HepG2 (cell line): ENCODE data around the gene P2RY6. TPM values are rescaled to one million over a fixed set of nuclear protein-coding genes. Genes with fewer than 3 reads are reported as not detected.

Source experiments
- ATAC-seq: fragments of 200-7000 bp; cut with Tn5 transposase; 3 replicates; pipeline ENCODE4 v1.9.1; 2020; ENCODE audit warnings: mild to moderate bottlenecking, moderate library complexity
- BruUV-seq: library from RNA; stranded (reverse); fragments of 400-500 nt; replicated peaks from 2 replicates; lab custom pipeline; 2021; lab: Mats Ljungman, UMichigan
- CTCF ChIA-PET: fragments of 300-600 bp; formaldehyde crosslinking; extraction: SDS; loops from one replicate; lab custom pipeline; 2021; ENCODE audit warnings: low total read pairs, inconsistent platforms, low intra/inter-chr PET ratio; lab: Yijun Ruan, JAX
- POLR2A ChIA-PET: fragments of 350-600 bp; sonication (Branson Sonifier 250); formaldehyde crosslinking; loops from one replicate; lab custom pipeline; 2020; ENCODE audit warnings: antibody characterized with exemption, inconsistent platforms; lab: Yijun Ruan, JAX
- DNase-seq: peaks from one replicate; pipeline ENCODE4 v3.0.0-alpha.2; 2015; ENCODE audit warnings: low spot score
- FAIRE-seq: peaks from 3 replicates; lab custom pipeline; 2011; peaks lifted over from hg19 to GRCh38; lab: Jason Lieb, UNC
- H2AFZ ChIP-seq: one replicate; pipeline ENCODE4 v1.6.1; 2011; ENCODE audit warnings: low read length, inconsistent platforms
- H3K27ac ChIP-seq: fragments of 300-600 bp; 3 replicates; pipeline ENCODE4 v1.8.0; 2011; ENCODE audit warnings: mixed run types, mild to moderate bottlenecking, mixed read lengths, low read length, inconsistent platforms; ENCODE audit not compliant: insufficient read depth; ENCODE audit errors: extremely low read length
- H3K27me3 ChIP-seq, 2 experiments: fragments of 200-600 bp in 1 of 2; 2 replicates in 1 of 2; 3 replicates in 1 of 2; pipeline versions ENCODE4 v1.6.0 to v1.8.0; 2011; ENCODE audit warnings: low read length in 2 of 2, mild to moderate bottlenecking in 2 of 2, moderate library complexity in 2 of 2, inconsistent platforms in 1 of 2; ENCODE audit not compliant: insufficient read depth in 2 of 2, control insufficient read depth in 1 of 2
- H3K36me3 ChIP-seq, 2 experiments: fragments of 200-600 bp in 1 of 2; replicated peaks in 1 of 2; 2 replicates in 1 of 2; 3 replicates in 1 of 2; pipeline versions ENCODE4 v1.5.1 to v1.8.0; 2011; ENCODE audit warnings: low read length in 2 of 2, inconsistent platforms in 1 of 2; ENCODE audit not compliant: insufficient read depth in 2 of 2, control insufficient read depth in 1 of 2
- H3K4me1 ChIP-seq: 2 replicates; pipeline ENCODE4 v1.5.1; 2012; ENCODE audit warnings: low read length, inconsistent platforms; ENCODE audit not compliant: insufficient read depth
- H3K4me2 ChIP-seq: 2 replicates; pipeline ENCODE4 v1.6.0; 2011; ENCODE audit warnings: low read depth, low read length, inconsistent platforms
- H3K4me3 ChIP-seq, 3 experiments: fragments of 200-600 bp in 1 of 3; sonication (generic), shearing (Covaris generic) in 1 of 3; replicated peaks in 1 of 3; 2 replicates each; pipeline ENCODE4 v1.5.1; 2011 to 2016; ENCODE audit warnings: low read length in 3 of 3, inconsistent platforms in 2 of 3, low read depth in 2 of 3, mild to moderate bottlenecking in 2 of 3, control low read depth in 1 of 3, mixed read lengths in 1 of 3; ENCODE audit not compliant: insufficient read depth in 1 of 3
- H3K79me2 ChIP-seq: one replicate; pipeline ENCODE4 v1.6.1; 2011; ENCODE audit warnings: low read length, inconsistent platforms; ENCODE audit not compliant: insufficient read depth
- H3K9ac ChIP-seq: 2 replicates; pipeline ENCODE4 v1.6.0; 2011; ENCODE audit warnings: mild to moderate bottlenecking, low read depth, low read length, inconsistent platforms; ENCODE audit not compliant: insufficient read depth
- H3K9me3 ChIP-seq: 2 replicates; pipeline ENCODE4 v1.5.1; 2012; ENCODE audit warnings: mild to moderate bottlenecking, low read length
- H4K20me1 ChIP-seq: 2 replicates; pipeline ENCODE4 v1.6.0; 2011; ENCODE audit warnings: inconsistent platforms, mild to moderate bottlenecking, low read length, moderate library complexity; ENCODE audit not compliant: insufficient read depth
- SOX5 ChIP-seq: IDR thresholded peaks from 2 replicates; pipeline ENCODE4 v1.6.1; 2016; ENCODE audit warnings: borderline replicate concordance
- TBX2 ChIP-seq: sonication (generic); formaldehyde crosslinking; IDR thresholded peaks from 2 replicates; pipeline ENCODE4 v1.5.0; 2020; ENCODE audit warnings: missing genetic modification reagents, mild to moderate bottlenecking, borderline replicate concordance
- ZNF263 ChIP-seq: sonication (generic); formaldehyde crosslinking; IDR thresholded peaks from 2 replicates; pipeline ENCODE4 v1.4.0; 2020; ENCODE audit warnings: missing genetic modification reagents
- ZNF629 ChIP-seq: sonication (generic); formaldehyde crosslinking; conservative IDR thresholded peaks from 2 replicates; pipeline ENCODE4 v1.5.0; 2020; ENCODE audit warnings: missing genetic modification reagents
- ZNF747 ChIP-seq: sonication (generic); formaldehyde crosslinking; IDR thresholded peaks from 2 replicates; pipeline ENCODE4 v1.8.1; 2023; ENCODE audit warnings: missing genetic modification reagents, mild to moderate bottlenecking, borderline replicate concordance
- ZNF772 ChIP-seq: sonication (generic); formaldehyde crosslinking; IDR thresholded peaks from 2 replicates; pipeline ENCODE4 v1.5.0; 2020; ENCODE audit warnings: mild to moderate bottlenecking, missing genetic modification reagents
- ZNF773 ChIP-seq: sonication (generic); formaldehyde crosslinking; IDR thresholded peaks from 2 replicates; pipeline ENCODE4 v1.4.0; 2020; ENCODE audit warnings: missing genetic modification reagents, borderline replicate concordance
- WGBS: methylation state at CpG from one replicate; pipeline ENCODE4 v1.1.6; 2017; ENCODE audit warnings: low lambda C conversion rate; 5-methylcytosine and 5-hydroxymethylcytosine counted together
- in situ Hi-C: cut with HindIII; loops from 2 replicates; pipeline ENCODE4 v1.10.0; 2017; ENCODE audit warnings: low pct_unique_long_range_greater_than_20kb; ENCODE audit not compliant: extremely low pct_ligation_motif_present
- intact Hi-C: fragments of 100-400 bp; cut with micrococcal nuclease; formaldehyde crosslinking; loops from one replicate; pipeline ENCODE4 v1.10.0; 2022; ENCODE audit not compliant: unreplicated experiment
- polyA plus RNA-seq, 8 experiments: library from polyadenylated mRNA; depleted of rRNA in 3 of 8; stranded (reverse) in 7 of 8; unstranded in 1 of 8; fragments of >200 nt; fragmentation: Illumina TruSeq in 4 of 8; extraction: Trizol in 4 of 8; gene quantifications; 2 replicates each; pipeline versions ENCODE4 v1.2.1 to v1.2.3, GENCODE V29; 2011 to 2016; ENCODE audit warnings: low read depth in 4 of 8, missing spikeins in 1 of 8, mixed read lengths in 1 of 8; ENCODE audit not compliant: insufficient read depth in 1 of 8
- total RNA-seq, 5 experiments: library from RNA; depleted of rRNA; stranded (reverse); fragments of >200 nt; fragmentation: Illumina TruSeq; extraction: Trizol; gene quantifications; 2 replicates each; pipeline ENCODE4 v1.2.3, GENCODE V29; 2016; ENCODE audit warnings: low read depth in 1 of 5
- TF ChIP-seq, protein P1 (sequence below): sonication (generic); formaldehyde crosslinking; IDR thresholded peaks from 2 replicates; pipeline ENCODE4 v1.9.0; 2021; ENCODE audit warnings: missing genetic modification reagents, borderline replicate concordance

Gene P2RY6
- total and polyA plus RNA-seq, 2 of the 13 experiments (the other 11 are each of a cell fraction or from before 2014, with no cell fraction given), result 0.09 to 0.29 TPM

DNA sequence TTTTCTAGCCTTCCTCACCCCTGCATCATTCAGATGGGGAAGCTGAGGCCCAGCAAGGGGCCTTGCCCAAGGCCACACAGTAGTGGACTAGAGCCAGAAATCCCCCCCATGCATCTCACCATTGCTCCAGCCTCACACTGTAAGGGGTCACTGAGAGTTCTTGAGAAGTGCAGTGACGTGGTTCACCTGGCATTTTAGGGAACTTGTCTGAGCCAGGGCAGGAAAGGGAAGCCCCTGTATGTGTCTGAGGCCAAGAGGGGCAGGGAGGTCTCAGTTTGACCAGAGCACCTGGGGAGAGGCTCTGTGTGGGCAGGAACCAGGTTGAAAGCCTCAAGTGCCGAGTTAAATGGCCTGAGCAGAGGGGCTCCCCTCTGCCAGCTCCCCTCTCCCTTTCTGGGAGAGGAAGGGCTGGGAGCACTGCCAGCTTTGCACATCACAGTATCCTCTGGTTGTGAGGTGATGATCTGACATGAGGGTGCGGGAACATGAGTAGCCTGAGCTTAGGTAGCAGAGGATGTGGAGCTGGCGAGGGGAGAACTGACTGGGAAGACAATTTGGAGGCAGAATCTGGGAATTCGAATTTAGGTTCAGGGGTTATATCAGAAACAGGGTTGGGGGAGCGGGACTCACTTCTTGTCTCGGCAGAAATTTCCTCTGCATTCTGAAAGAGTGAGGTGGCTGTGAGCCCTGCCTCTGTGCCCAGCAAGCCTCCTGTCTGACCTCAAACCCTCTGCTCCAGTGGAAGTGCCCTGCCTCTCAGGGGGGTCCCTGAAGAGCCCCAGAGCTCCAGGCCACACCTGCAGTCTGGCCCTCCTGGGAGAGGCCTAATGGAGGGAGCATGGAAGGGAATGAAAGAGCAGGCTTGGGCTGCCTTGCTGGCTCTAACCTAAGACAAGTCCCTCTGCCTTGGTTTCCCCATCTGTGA, 50.5 kb downstream of the P2RY6 start:
- H3K9me3 ChIP-seq, result no peaks in the 10 kb centered on the region
- TF ChIP-seq ZNF263 (CRISPR knock-in tag), result peak; percentile 58; the same call in 1 of the 2 replicates
- no peak for TF ChIP-seq ZNF773 (CRISPR knock-in tag)
- TF ChIP-seq, protein P1, sequence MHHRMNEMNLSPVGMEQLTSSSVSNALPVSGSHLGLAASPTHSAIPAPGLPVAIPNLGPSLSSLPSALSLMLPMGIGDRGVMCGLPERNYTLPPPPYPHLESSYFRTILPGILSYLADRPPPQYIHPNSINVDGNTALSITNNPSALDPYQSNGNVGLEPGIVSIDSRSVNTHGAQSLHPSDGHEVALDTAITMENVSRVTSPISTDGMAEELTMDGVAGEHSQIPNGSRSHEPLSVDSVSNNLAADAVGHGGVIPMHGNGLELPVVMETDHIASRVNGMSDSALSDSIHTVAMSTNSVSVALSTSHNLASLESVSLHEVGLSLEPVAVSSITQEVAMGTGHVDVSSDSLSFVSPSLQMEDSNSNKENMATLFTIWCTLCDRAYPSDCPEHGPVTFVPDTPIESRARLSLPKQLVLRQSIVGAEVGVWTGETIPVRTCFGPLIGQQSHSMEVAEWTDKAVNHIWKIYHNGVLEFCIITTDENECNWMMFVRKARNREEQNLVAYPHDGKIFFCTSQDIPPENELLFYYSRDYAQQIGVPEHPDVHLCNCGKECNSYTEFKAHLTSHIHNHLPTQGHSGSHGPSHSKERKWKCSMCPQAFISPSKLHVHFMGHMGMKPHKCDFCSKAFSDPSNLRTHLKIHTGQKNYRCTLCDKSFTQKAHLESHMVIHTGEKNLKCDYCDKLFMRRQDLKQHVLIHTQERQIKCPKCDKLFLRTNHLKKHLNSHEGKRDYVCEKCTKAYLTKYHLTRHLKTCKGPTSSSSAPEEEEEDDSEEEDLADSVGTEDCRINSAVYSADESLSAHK (CRISPR knock-in tag), result no peak
- TF ChIP-seq ZNF629 (CRISPR knock-in tag), result 0 out of 2 replicates have a peak, but pooled peaks have one; percentile 33
- 0 out of 2 replicates have a peak, but pooled peaks have one; percentile 17 for TF ChIP-seq ZNF747 (CRISPR knock-in tag)
- 0 out of 2 replicates have a peak, but pooled peaks have one; percentile 32 for TF ChIP-seq ZNF772
- no peak for TF ChIP-seq SOX5 (CRISPR knock-in tag)
- 0 out of 2 replicates have a peak, but pooled peaks have one; percentile 33 for TF ChIP-seq TBX2 (CRISPR knock-in tag)
- FAIRE-seq, result no peak
- H3K36me3 ChIP-seq, result peaks cover 6 to 21% of the 10 kb centered on the region in 2 experiments; a peak in 4 of 5 replicates
- no peak overlapping the region for H2AFZ ChIP-seq
- H3K4me3 ChIP-seq, result no peak overlapping the region; a peak in 1 of 6 replicates
- peaks cover 30% of the 10 kb centered on the region for H3K79me2 ChIP-seq
- in situ Hi-C loops, result no loop called here
- POLR2A ChIA-PET, result interaction anchor here (1.1 to 10.1 kb wide), 4 partner anchors 9 to 15 kb away, joined by 4 to 205 read pairs (median 22); partner anchors contain the start of gene ARHGEF17
- H3K4me1 ChIP-seq, result peaks cover 83% of the 10 kb centered on the region
- ATAC-seq, result no peak
- CTCF ChIA-PET, result no interaction called here
- peak overlapping the region; percentile 12; the same call in 1 of the 2 replicates for H3K4me2 ChIP-seq
- DNase-seq, result no peak
- peaks cover 4% of the 10 kb centered on the region; the same call in 1 of the 2 replicates for H4K20me1 ChIP-seq
- no TSS peak for BruUV-seq
- no peaks in the 10 kb centered on the region for H3K27me3 ChIP-seq
- intact Hi-C loops, result loop anchor here (1.0 kb wide), 1 partner anchor 8 kb away; no protein-coding TSS in a partner anchor
- no peak overlapping the region for H3K9ac ChIP-seq
- 87% methylated on average over 7 of the region's 7 CpGs for WGBS
- H3K27ac ChIP-seq, result no peak overlapping the region
